Loucy (cell line): ENCODE results near the gene EEFSEC.

Experiments
- H2AFZ ChIP-seq: fragments of 200-600 bp; sonication (generic); 2 replicates; pipeline ENCODE4 v1.6.0; 2016; ENCODE audit warnings: antibody characterized with exemption, mild to moderate bottlenecking, low read length, moderate library complexity
- H3F3A ChIP-seq: fragments of 200-600 bp; 2 replicates; pipeline ENCODE4 v1.6.0; 2016; ENCODE audit warnings: antibody characterized with exemption, low read depth, mild to moderate bottlenecking
- H3K27me3 ChIP-seq: fragments of 200-600 bp; sonication (generic); 2 replicates; pipeline ENCODE4 v1.6.1; 2014; ENCODE audit warnings: low read length, mild to moderate bottlenecking; ENCODE audit not compliant: insufficient read depth, poor library complexity, severe bottlenecking
- H3K36me3 ChIP-seq: fragments of 200-600 bp; sonication (generic); 2 replicates; pipeline ENCODE4 v1.6.1; 2016; ENCODE audit warnings: low read length; ENCODE audit not compliant: insufficient read depth
- H3K4me1 ChIP-seq: fragments of 200-600 bp; sonication (generic); 2 replicates; pipeline ENCODE4 v1.5.1; 2014; ENCODE audit warnings: low read length, mild to moderate bottlenecking; ENCODE audit not compliant: insufficient read depth, poor library complexity, severe bottlenecking
- H3K4me2 ChIP-seq: fragments of 200-600 bp; sonication (generic); 2 replicates; pipeline ENCODE4 v1.6.0; 2014; ENCODE audit warnings: antibody characterized with exemption, low read length, low read depth, mild to moderate bottlenecking; ENCODE audit not compliant: poor library complexity, severe bottlenecking
- H3K4me3 ChIP-seq: fragments of 200-600 bp; sonication (generic); 2 replicates; pipeline ENCODE4 v1.5.1; 2014; ENCODE audit warnings: low read length, mild to moderate bottlenecking, mixed read lengths; ENCODE audit not compliant: poor library complexity, severe bottlenecking
- H3K79me2 ChIP-seq: fragments of 200-600 bp; sonication (generic); 2 replicates; pipeline ENCODE4 v1.6.1; 2014; ENCODE audit warnings: low read length; ENCODE audit not compliant: insufficient read depth
- H3K9ac ChIP-seq: fragments of 200-600 bp; sonication (generic); 2 replicates; pipeline ENCODE4 v1.6.0; 2014; ENCODE audit warnings: mild to moderate bottlenecking, low read depth, low read length, moderate library complexity; ENCODE audit not compliant: poor library complexity, severe bottlenecking
- H3K9me2 ChIP-seq: fragments of 200-600 bp; sonication (generic); replicated peaks from 2 replicates; pipeline ENCODE4 v1.6.1; 2016; ENCODE audit warnings: low read depth, low read length, mixed read lengths
- H3K9me3 ChIP-seq: fragments of 200-600 bp; sonication (generic); 2 replicates; pipeline ENCODE4 v1.6.1; 2014; ENCODE audit warnings: mild to moderate bottlenecking, antibody characterized with exemption, low read length, low read depth; ENCODE audit not compliant: insufficient read depth
- H4K20me1 ChIP-seq: fragments of 200-600 bp; sonication (generic); 2 replicates; pipeline ENCODE4 v1.6.0; 2014; ENCODE audit warnings: antibody characterized with exemption, low read length, mild to moderate bottlenecking; ENCODE audit not compliant: insufficient read depth, poor library complexity, severe bottlenecking
- EZH2phosphoT487 ChIP-seq: fragments of 200-600 bp; IDR thresholded peaks from 2 replicates; pipeline ENCODE4 v1.6.1; 2018; ENCODE audit warnings: antibody characterized with exemption, mild to moderate bottlenecking, moderate library complexity, borderline replicate concordance
- TF ChIP-seq, protein P1 (sequence below): fragments of 200-600 bp; sonication (generic); conservative IDR thresholded peaks from 2 replicates; pipeline ENCODE4 v1.5.1; 2014; ENCODE audit warnings: mild to moderate bottlenecking, antibody characterized with exemption, low read length

Gene EEFSEC

DNA sequence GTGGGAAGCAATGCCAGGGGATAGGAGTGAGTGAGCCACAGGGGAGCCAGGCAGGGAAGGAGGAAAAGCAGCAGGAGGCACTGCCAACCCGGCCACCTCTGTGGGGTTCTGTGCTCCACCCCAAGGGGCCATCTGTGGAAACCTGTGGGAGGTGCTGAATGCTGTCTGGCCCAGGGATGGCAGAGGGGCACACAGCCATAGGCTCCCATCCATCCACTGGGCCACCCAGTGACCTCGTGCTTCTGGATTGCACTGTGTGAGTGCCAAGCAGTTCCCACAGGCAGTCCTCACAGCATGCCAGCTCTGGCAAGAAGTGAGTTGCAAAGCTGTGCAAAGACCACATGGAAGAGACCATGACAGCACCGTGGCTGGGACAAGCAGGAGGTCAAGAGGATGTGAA lies 285.9 kb downstream of the EEFSEC start:
- Histone ChIP-seq H2AFZ (no peak overlapping the region), H3K4me2 (no peak overlapping the region), H3K9me3 (no peaks in the 10 kb centered on the region), H3K79me2 (no peaks in the 10 kb centered on the region), H3K27me3 (no peaks in the 10 kb centered on the region), H3K9ac (no peak overlapping the region), H3F3A (no peaks in the 10 kb centered on the region), H3K4me3 (no peak overlapping the region), H4K20me1 (no peaks in the 10 kb centered on the region), H3K9me2 (no peaks in the 10 kb centered on the region), H3K36me3 (no peaks in the 10 kb centered on the region), H3K4me1 (no peaks in the 10 kb centered on the region)
- no peak for TF ChIP-seq EZH2phosphoT487
- TF ChIP-seq, protein P1, sequence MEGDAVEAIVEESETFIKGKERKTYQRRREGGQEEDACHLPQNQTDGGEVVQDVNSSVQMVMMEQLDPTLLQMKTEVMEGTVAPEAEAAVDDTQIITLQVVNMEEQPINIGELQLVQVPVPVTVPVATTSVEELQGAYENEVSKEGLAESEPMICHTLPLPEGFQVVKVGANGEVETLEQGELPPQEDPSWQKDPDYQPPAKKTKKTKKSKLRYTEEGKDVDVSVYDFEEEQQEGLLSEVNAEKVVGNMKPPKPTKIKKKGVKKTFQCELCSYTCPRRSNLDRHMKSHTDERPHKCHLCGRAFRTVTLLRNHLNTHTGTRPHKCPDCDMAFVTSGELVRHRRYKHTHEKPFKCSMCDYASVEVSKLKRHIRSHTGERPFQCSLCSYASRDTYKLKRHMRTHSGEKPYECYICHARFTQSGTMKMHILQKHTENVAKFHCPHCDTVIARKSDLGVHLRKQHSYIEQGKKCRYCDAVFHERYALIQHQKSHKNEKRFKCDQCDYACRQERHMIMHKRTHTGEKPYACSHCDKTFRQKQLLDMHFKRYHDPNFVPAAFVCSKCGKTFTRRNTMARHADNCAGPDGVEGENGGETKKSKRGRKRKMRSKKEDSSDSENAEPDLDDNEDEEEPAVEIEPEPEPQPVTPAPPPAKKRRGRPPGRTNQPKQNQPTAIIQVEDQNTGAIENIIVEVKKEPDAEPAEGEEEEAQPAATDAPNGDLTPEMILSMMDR: no peak

DNA sequence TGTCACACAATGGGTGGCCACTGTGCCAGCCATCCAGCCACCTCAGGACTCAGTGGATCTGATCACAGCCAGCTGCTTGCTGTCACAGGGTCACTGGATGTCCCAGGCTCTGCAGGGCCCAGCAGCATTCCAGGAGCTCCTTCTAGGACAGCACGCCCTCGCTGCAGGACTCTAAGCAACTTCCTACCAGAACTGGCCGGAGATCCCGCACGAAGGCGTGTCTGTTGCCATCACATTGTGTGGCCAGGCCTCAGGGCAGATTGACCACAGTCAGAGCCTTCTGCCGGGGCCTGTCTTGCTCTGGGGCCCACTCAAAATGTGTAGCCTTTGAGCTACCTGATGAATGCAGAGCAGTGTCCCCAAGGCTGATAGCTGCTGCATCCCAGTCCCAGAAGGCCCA lies 288.8 kb downstream of the EEFSEC start:
- H3F3A ChIP-seq: no peaks in the 10 kb centered on the region
- H3K4me3 ChIP-seq: no peak overlapping the region
- no peak overlapping the region for H3K9ac ChIP-seq
- no peak overlapping the region for H2AFZ ChIP-seq
- no peaks in the 10 kb centered on the region for H3K36me3 ChIP-seq
- H3K27me3 ChIP-seq: no peaks in the 10 kb centered on the region
- H4K20me1 ChIP-seq: no peaks in the 10 kb centered on the region
- H3K4me2 ChIP-seq: no peak overlapping the region
- H3K4me1 ChIP-seq: no peaks in the 10 kb centered on the region
- no peaks in the 10 kb centered on the region for H3K9me2 ChIP-seq
- no peak for TF ChIP-seq EZH2phosphoT487
- TF ChIP-seq, protein P1: no peak
- H3K79me2 ChIP-seq: no peaks in the 10 kb centered on the region
- no peaks in the 10 kb centered on the region for H3K9me3 ChIP-seq

DNA sequence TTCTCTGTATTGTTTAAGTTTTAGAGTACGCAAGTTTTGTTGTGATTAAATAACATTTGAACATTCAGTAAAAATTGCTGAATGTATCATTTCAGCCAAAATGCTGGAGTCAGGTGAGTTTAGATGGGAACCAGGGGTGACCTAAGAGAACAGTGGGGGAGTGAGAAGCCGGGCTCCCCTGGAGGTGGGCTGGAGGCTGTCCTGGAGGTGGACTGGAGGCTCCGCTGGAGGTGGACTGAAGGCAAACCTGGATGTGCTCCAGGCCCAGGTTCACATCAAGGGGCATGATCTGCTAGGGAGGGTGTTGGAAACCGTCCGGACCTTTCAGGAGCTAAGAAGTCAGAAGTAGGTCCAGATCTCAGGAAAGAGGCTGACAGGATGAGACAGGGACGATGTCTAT lies 289.7 kb downstream of the EEFSEC start:
- Histone ChIP-seq H3F3A (no peaks in the 10 kb centered on the region), H3K9ac (no peak overlapping the region), H3K4me3 (no peak overlapping the region)

More for the DNA sequence above, 289.7 kb downstream of the EEFSEC start:
- H2AFZ ChIP-seq: no peak overlapping the region
- no peak overlapping the region for H3K4me2 ChIP-seq
- H3K9me3 ChIP-seq: no peaks in the 10 kb centered on the region
- no peaks in the 10 kb centered on the region for H3K27me3 ChIP-seq
- no peaks in the 10 kb centered on the region for H3K9me2 ChIP-seq
- H4K20me1 ChIP-seq: no peaks in the 10 kb centered on the region
- H3K36me3 ChIP-seq: no peaks in the 10 kb centered on the region
- no peaks in the 10 kb centered on the region for H3K79me2 ChIP-seq
- peaks cover 8% of the 10 kb centered on the region for H3K4me1 ChIP-seq
- TF ChIP-seq, protein P1: no peak
- TF ChIP-seq EZH2phosphoT487: no peak
